ENCODE measurements around the gene MYO15B. TPM values are rescaled to one million over a fixed set of nuclear protein-coding genes. Genes with fewer than 3 reads are reported as not detected.

The MYO15B gene
- total and polyA plus RNA-seq, 2 experiments from 2014 or later: 1.3 to 7.2 TPM

GRCh38 chr17:75673487-75673886, 85.9 kb downstream of the MYO15B start:
- Histone ChIP-seq H4K20me1 (ENCODE audit: insufficient read depth) (no peaks in the 10 kb centered on the region), H2AFZ (no peak overlapping the region), H3K79me2 (ENCODE audit: insufficient read depth) (peaks cover 87% of the 10 kb centered on the region), H3K4me2 (ENCODE audit: unreplicated experiment) (no peak overlapping the region), H3F3A (ENCODE audit: insufficient read depth) (peaks cover 24% of the 10 kb centered on the region; the same call in 1 of the 2 replicates), H3K9me2 (ENCODE audit: insufficient read depth) (no peaks in the 10 kb centered on the region), H3K27ac (no peak overlapping the region), H3K4me1 (ENCODE audit: insufficient read depth) (peaks cover 4% of the 10 kb centered on the region), H3K4me3 (no peak overlapping the region), H3K36me3 (ENCODE audit: low read depth) (peaks cover 48% of the 10 kb centered on the region), H3K9me3 (ENCODE audit: low read depth) (no peaks in the 10 kb centered on the region), H3K9ac (no peak overlapping the region), H3K27me3 (replicated peaks; ENCODE audit: insufficient read depth) (no peaks in the 10 kb centered on the region)
- in situ Hi-C loops (cut with MboI): loop anchor here (5.0 kb wide), 1 partner anchor 74 kb away; no protein-coding TSS in a partner anchor
- TF ChIP-seq EZH2phosphoT487 (IDR thresholded peaks at IDR 0.05; ENCODE audit: insufficient read depth, low read depth) (no peak), EZH2 (IDR thresholded peaks at IDR 0.05; ENCODE audit: insufficient read depth, poor library complexity, severe bottlenecking) (no peak)
- WGBS, 2 experiments (ENCODE audit: low coverage in 1 of 2, low lambda C conversion rate in 2 of 2, missing lambda C conversion rate in 2 of 2): 53 to 61% methylated on average over 4 of the region's 4 CpGs
- DNase-seq: no peak

Other genes with a start within 250 kb of the MYO15B start
- 65.0 and 103 TPM in 2 replicates for gene GRB2, start 182.1 kb upstream of the MYO15B start, total RNA-seq (2014; rRNA removed; shearing (Covaris generic))
- gene GRB2, start 182.1 kb upstream of the MYO15B start, polyA plus RNA-seq (2016; fragmentation: Nextera tagmentation; extraction: Ambion mirVana): 96.6 and 105 TPM in 2 replicates
- 24.5 and 54.0 TPM in 2 replicates for gene TMEM94, start 131.2 kb upstream of the MYO15B start, total RNA-seq (2014; rRNA removed; shearing (Covaris generic))
- 11.4 and 14.3 TPM in 2 replicates for gene TMEM94, start 131.2 kb upstream of the MYO15B start, polyA plus RNA-seq (2016; fragmentation: Nextera tagmentation; extraction: Ambion mirVana)
- 6.2 and 9.2 TPM in 2 replicates for gene CASKIN2, start 72.3 kb upstream of the MYO15B start, total RNA-seq (2014; rRNA removed; shearing (Covaris generic))
- gene CASKIN2, start 72.3 kb upstream of the MYO15B start, polyA plus RNA-seq (2016; fragmentation: Nextera tagmentation; extraction: Ambion mirVana): 1.9 and 2.0 TPM in 2 replicates
- 10.7 and 25.4 TPM in 2 replicates for gene TSEN54, start 71.3 kb upstream of the MYO15B start, total RNA-seq (2014; rRNA removed; shearing (Covaris generic))
- gene TSEN54, start 71.3 kb upstream of the MYO15B start, polyA plus RNA-seq (2016; fragmentation: Nextera tagmentation; extraction: Ambion mirVana): 7.9 and 9.8 TPM in 2 replicates
- not detected in 2 replicates for gene LLGL2, start 62.1 kb upstream of the MYO15B start, total RNA-seq (2014; rRNA removed; shearing (Covaris generic))
- not detected in 2 replicates for gene LLGL2, start 62.1 kb upstream of the MYO15B start, polyA plus RNA-seq (2016; fragmentation: Nextera tagmentation; extraction: Ambion mirVana)
- not detected in 2 replicates for gene SMIM5, start 45.6 kb downstream of the MYO15B start, total RNA-seq (2014; rRNA removed; shearing (Covaris generic))
- 0.08 and 0.16 TPM in 2 replicates for gene SMIM5, start 45.6 kb downstream of the MYO15B start, polyA plus RNA-seq (2016; fragmentation: Nextera tagmentation; extraction: Ambion mirVana)
- 12.8 and 21.4 TPM in 2 replicates for gene RECQL5, start 79.4 kb downstream of the MYO15B start, total RNA-seq (2014; rRNA removed; shearing (Covaris generic))
- gene RECQL5, start 79.4 kb downstream of the MYO15B start, polyA plus RNA-seq (2016; fragmentation: Nextera tagmentation; extraction: Ambion mirVana): 14.3 and 20.9 TPM in 2 replicates
- gene SAP30BP, start 79.5 kb downstream of the MYO15B start, total RNA-seq (2014; rRNA removed; shearing (Covaris generic)): 60.8 and 93.7 TPM in 2 replicates
- gene SAP30BP, start 79.5 kb downstream of the MYO15B start, polyA plus RNA-seq (2016; fragmentation: Nextera tagmentation; extraction: Ambion mirVana): 93.1 and 99.1 TPM in 2 replicates
- gene ITGB4, start 133.7 kb downstream of the MYO15B start, total RNA-seq (2014; rRNA removed; shearing (Covaris generic)): under 0.01 TPM in 1 of 2 replicates, not detected in the other
- 1.1 and 1.5 TPM in 2 replicates for gene ITGB4, start 133.7 kb downstream of the MYO15B start, polyA plus RNA-seq (2016; fragmentation: Nextera tagmentation; extraction: Ambion mirVana)
- gene GALK1, start 177.4 kb downstream of the MYO15B start, total RNA-seq (2014; rRNA removed; shearing (Covaris generic)): 16.6 and 40.6 TPM in 2 replicates
- gene GALK1, start 177.4 kb downstream of the MYO15B start, polyA plus RNA-seq (2016; fragmentation: Nextera tagmentation; extraction: Ambion mirVana): 46.5 and 47.3 TPM in 2 replicates
- gene UNK, start 197.0 kb downstream of the MYO15B start, total RNA-seq (2014; rRNA removed; shearing (Covaris generic)): 11.5 and 20.2 TPM in 2 replicates
- 12.4 and 13.3 TPM in 2 replicates for gene UNK, start 197.0 kb downstream of the MYO15B start, polyA plus RNA-seq (2016; fragmentation: Nextera tagmentation; extraction: Ambion mirVana)